Raji (cell line): ENCODE results near the gene CTSW.

Experiments
- POLR2A ChIP-seq: IDR thresholded peaks from 2 replicates; pipeline ENCODE4 v1.6.1; 2011; ENCODE audit warnings: low read depth, low read length, control low read depth; ENCODE audit not compliant: insufficient read depth

The CTSW gene

GRCh38 chr11:65885808-65886536, 6.3 kb downstream of the CTSW start:
- TF ChIP-seq POLR2A: no peak

DNA sequence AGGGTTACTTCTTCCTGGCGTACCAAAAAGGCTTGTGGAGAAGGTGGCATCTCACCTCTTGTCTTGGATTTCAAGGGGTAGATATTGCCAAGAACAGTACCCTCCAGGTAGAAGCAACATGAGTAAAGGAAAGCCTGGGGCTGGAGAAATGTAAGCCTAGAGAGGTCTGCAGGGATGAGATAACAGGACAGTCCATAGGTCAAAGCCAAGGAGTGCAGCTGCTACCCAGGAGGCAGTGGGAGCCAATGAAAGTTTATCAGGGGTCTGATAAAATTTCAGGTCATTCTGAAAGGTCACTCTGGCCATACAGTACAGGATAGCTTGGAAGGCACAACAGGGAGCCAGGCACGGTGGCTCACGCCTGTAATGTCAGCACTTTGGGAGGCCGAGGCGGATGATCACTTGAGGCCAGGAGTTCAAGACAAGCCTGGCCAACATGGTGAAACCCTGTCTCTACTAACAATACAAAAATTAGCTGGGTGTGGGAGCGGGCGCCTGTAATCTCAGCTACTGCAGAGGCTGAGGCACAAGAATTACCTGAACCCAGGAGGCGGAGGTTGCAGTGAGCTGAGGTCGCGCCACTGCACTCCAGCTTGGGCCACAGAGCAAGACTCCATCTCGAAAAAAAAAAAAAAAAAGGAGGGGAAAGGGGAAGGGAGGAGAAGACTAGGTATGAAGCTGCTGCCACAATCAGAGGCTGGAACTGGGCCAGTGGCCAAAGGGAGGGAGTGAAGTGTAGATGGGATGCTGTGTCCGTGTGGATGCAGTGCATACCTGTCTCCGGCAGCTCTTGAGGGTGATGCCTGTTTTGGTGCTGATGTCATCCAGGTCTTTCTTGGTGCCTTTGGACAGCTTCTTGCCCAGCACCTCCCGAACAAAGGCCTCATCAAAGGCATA, 7.4 kb downstream of the CTSW start:
- TF ChIP-seq POLR2A: no peak

GRCh38 chr11:65887723-65888162, 8.1 kb downstream of the CTSW start:
- no peak for TF ChIP-seq POLR2A

- TF ChIP-seq POLR2A: peak; percentile 98
Observed at GRCh38 chr11:65888163-65888814, 8.7 kb downstream of the CTSW start, which contains the start of gene FIBP. FIBP (minus strand) TSS chr11:65888471; CDS start chr11:65888418, 53 bp downstream.

DNA sequence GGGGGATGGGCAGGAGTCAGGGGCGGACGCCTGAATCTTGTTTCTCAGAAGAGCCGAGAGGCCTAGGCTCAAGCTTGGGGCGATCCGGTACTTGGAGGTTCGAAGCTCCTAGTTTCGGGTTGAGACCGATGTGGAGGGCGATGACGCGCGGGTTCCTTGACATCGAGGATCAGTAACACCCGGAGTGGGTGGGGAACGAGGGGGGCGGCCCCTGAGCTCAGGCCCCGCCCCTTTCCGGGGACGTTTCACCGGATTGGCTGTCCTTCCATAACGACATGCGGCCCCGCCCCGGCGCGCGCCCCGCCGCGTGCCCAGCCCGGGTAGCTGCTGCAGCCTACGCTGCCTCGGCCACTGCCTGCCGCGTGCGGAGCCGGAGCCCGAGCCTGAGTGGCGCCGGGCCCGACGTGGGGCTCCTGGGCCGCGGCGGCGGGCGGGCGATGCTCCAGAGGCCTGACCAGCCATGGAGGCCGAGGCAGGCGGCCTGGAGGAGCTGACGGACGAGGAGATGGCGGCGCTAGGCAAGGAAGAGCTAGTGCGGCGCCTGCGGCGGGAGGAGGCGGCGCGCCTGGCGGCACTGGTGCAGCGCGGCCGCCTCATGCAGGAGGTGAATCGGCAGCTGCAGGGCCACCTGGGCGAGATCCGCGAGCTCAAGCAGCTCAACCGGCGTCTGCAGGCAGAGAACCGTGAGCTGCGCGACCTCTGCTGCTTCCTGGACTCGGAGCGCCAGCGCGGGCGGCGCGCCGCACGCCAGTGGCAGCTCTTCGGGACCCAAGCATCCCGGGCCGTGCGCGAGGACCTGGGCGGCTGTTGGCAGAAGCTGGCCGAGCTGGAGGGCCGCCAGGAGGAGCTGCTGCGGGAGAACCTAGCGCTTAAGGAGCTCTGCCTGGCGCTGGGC, 10.9 kb downstream of the CTSW start, which contains the start of gene CCDC85B:
CCDC85B (plus strand) TSS at position 350 of the 895 bp plus-strand sequence; CDS start at position 461, 111 bp downstream.
- peak; percentile 97 for TF ChIP-seq POLR2A

GRCh38 chr11:65891219-65892136, 11.8 kb downstream of the CTSW start:
- TF ChIP-seq POLR2A: peak; percentile 47; the same call in 1 of the 2 replicates

DNA sequence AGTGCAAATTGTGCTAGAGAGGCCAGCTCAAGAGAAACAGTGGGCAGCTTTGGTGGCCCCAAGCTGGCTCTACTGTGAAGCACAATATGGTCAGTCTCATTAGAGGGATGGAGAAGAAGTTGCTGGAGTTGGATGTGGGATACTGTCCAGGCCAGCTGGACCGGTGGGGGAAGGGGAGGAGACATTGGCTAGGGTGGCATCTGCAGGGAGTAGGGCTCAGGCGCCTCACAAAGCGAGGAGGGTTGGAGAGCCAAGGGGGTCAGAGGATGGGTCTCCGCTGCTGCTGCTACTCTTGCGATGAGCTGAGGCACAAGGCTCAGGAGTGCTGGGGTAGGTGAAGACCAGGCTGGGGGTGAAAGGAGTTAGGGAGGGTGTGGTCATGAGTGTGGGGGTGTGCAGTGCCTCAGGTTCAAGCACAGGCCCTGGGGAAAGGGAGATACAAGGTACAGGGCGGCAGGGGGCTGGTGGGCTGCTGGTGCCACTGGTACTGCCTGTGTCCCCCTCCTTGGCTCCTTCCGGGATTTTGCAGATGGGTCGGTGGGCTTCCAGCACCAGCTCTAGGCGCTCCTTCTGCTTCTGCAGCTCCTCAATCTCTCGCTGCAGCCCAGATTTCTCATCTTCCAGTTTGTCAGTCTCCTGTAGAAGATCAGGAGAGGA, 13.2 kb downstream of the CTSW start:
- TF ChIP-seq POLR2A: peak; percentile 32; the same call in 1 of the 2 replicates

DNA sequence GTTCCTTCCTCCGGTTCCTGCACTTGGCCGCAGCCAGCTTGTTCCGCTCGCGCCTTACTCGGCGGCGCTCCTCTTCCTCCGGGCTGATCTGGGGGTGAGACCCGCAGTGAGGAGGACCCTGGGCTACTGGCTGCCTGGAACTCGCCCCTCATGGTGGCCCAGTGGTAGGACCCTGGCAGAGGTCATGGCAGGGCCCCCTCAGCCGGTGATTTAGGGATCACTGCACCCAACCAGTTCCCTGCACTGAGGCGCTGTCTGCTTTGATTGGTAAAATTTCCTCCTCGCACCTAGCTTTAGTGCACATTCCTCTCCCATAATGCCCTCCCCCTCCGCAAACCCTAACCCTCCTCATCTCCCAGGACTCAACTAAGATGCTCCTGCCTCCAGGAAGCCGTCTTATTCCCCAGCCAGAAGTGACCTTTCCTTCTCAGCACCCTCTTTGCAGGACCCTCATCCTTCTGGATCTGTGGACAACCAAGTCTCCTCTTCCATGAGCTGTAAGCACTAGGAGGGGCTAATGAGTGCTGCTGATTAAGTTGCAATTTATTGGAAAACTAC, 14.5 kb downstream of the CTSW start:
- no peak for TF ChIP-seq POLR2A

DNA sequence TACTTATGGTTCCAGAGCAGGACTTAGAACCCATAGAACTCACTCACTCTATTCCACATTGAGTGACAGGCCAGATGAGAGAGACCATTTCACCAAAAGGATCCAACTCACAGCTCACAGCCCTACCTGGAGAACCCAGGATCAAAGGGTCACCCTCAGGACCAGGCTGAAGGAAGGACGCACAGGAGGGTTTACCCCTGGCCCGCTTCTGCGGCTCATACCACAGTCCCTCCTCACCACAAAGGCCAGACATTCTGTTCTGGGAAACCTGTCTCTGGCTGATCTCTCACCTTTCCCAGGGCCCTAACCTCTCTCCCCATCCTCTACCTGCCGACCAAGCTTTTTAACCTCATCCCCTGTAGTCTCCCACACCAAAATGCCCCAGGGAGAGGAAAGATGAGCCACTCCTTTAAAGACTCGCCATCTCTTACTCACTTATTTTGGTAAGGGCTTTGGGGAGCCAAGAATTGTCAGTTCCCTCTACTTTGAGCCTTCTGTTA, 15.9 kb downstream of the CTSW start:
- no peak for TF ChIP-seq POLR2A

- TF ChIP-seq POLR2A: no peak
Observed at GRCh38 chr11:65896034-65896999, 16.7 kb downstream of the CTSW start.

- no peak for TF ChIP-seq POLR2A
Observed at GRCh38 chr11:65897020-65897471, 17.4 kb downstream of the CTSW start.
